WTC11 (cell line): Measurements from ENCODE around the gene ZC3H12A.

ENCODE experiments used
- CTCF ChIP-seq: fragments of 200-600 bp; IDR thresholded peaks from 2 replicates; pipeline ENCODE4 v1.8.0; 2022; ENCODE audit warnings: antibody characterized with exemption
- ESRRA ChIP-seq: sonication (generic); formaldehyde crosslinking; IDR thresholded peaks from 2 replicates; pipeline ENCODE4 v1.8.1; 2022; ENCODE audit warnings: mild to moderate bottlenecking, missing genetic modification reagents, borderline replicate concordance
- SMAD3 ChIP-seq: sonication (generic); formaldehyde crosslinking; IDR thresholded peaks from 2 replicates; pipeline ENCODE4 v1.8.0; 2022; ENCODE audit warnings: missing genetic modification reagents, mild to moderate bottlenecking, borderline replicate concordance
- USF2 ChIP-seq: sonication (generic); formaldehyde crosslinking; IDR thresholded peaks from 2 replicates; pipeline ENCODE4 v1.8.1; 2023; ENCODE audit warnings: mild to moderate bottlenecking, missing genetic modification reagents, moderate library complexity
- ZNF219 ChIP-seq: sonication (generic); formaldehyde crosslinking; IDR thresholded peaks from 2 replicates; pipeline ENCODE4 v1.8.0; 2023; ENCODE audit warnings: missing genetic modification reagents, mild to moderate bottlenecking, borderline replicate concordance

GRCh38 chr1:37478451-37478881 lies 4.1 kb downstream of the ZC3H12A start:
- TF ChIP-seq ZNF219 (CRISPR knock-in tag) (no peak), CTCF (no peak), USF2 (no peak), SMAD3 (CRISPR knock-in tag) (no peak), ESRRA (CRISPR knock-in tag) (no peak)
